Nephron progenitor cell (in vitro differentiated cells): Measurements from ENCODE around the gene MAGI1.

Experiments
- DNase-seq: peaks from one replicate; pipeline ENCODE4 v3.0.0; 2021
- H3K27ac Mint-ChIP-seq: 2 replicates; pipeline ENCODE4 v1.8.0; 2021; ENCODE audit warnings: mild to moderate bottlenecking, moderate library complexity, mixed read lengths
- H3K27me3 Mint-ChIP-seq: 2 replicates; pipeline ENCODE4 v1.8.0; 2021; ENCODE audit warnings: mild to moderate bottlenecking, low read depth, mixed read lengths; ENCODE audit not compliant: poor library complexity
- H3K36me3 Mint-ChIP-seq: 2 replicates; pipeline ENCODE4 v1.8.0; 2021; ENCODE audit warnings: low read depth, mixed read lengths
- H3K4me1 Mint-ChIP-seq: 2 replicates; pipeline ENCODE4 v1.8.0; 2021; ENCODE audit warnings: mixed read lengths
- H3K4me3 Mint-ChIP-seq: 2 replicates; pipeline ENCODE4 v1.8.0; 2021; ENCODE audit warnings: mild to moderate bottlenecking, moderate library complexity, mixed read lengths
- H3K9me3 Mint-ChIP-seq: 2 replicates; pipeline ENCODE4 v1.8.0; 2021; ENCODE audit warnings: mild to moderate bottlenecking, moderate library complexity, mixed read lengths
- TF ChIP-seq, protein P1 (sequence below): fragments of 200-600 bp; sonication (generic); IDR thresholded peaks from 2 replicates; pipeline ENCODE4 v1.5.0; 2021; ENCODE audit warnings: antibody characterized with exemption

MAGI1 gene

GRCh38 chr3:65742914-65743313 is 295.8 kb downstream of the MAGI1 start:
- TF ChIP-seq, protein P1, sequence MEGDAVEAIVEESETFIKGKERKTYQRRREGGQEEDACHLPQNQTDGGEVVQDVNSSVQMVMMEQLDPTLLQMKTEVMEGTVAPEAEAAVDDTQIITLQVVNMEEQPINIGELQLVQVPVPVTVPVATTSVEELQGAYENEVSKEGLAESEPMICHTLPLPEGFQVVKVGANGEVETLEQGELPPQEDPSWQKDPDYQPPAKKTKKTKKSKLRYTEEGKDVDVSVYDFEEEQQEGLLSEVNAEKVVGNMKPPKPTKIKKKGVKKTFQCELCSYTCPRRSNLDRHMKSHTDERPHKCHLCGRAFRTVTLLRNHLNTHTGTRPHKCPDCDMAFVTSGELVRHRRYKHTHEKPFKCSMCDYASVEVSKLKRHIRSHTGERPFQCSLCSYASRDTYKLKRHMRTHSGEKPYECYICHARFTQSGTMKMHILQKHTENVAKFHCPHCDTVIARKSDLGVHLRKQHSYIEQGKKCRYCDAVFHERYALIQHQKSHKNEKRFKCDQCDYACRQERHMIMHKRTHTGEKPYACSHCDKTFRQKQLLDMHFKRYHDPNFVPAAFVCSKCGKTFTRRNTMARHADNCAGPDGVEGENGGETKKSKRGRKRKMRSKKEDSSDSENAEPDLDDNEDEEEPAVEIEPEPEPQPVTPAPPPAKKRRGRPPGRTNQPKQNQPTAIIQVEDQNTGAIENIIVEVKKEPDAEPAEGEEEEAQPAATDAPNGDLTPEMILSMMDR, result no peak
- H3K36me3 Mint-ChIP-seq, result peaks cover 10% of the 10 kb centered on the region
- DNase-seq, result no peak
- no peaks in the 10 kb centered on the region for H3K27me3 Mint-ChIP-seq
- no peaks in the 10 kb centered on the region for H3K4me1 Mint-ChIP-seq
- no peaks in the 10 kb centered on the region for H3K9me3 Mint-ChIP-seq
- no peak overlapping the region for H3K4me3 Mint-ChIP-seq
- no peak overlapping the region for H3K27ac Mint-ChIP-seq

DNA sequence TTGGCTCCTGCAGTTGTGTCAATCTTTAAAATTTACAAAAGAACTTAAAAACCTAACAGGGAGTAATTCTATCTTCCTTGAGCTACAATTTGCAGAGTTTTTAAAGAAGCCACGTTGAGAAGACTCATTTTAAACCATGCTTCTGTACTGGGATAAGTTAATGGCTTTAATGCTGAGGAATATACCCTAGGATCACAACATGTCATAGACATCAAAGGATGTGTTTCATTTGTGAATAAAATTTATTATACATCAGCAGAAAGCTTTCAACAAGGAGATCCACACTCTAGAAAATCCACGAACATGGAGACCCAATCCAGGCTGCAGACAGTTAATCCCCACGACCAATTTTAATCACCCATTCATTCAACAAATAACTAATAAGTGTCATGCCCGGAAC is 297.2 kb downstream of the MAGI1 start:
- Mint-ChIP-seq H3K36me3 (peaks cover 21% of the 10 kb centered on the region), H3K27me3 (no peaks in the 10 kb centered on the region), H3K4me3 (no peak overlapping the region), H3K27ac (no peak overlapping the region), H3K9me3 (no peaks in the 10 kb centered on the region), H3K4me1 (no peaks in the 10 kb centered on the region)
- TF ChIP-seq, protein P1, result no peak
- no peak for DNase-seq

- Mint-ChIP-seq H3K27ac (no peak overlapping the region), H3K9me3 (no peaks in the 10 kb centered on the region), H3K4me1 (no peaks in the 10 kb centered on the region), H3K27me3 (no peaks in the 10 kb centered on the region), H3K36me3 (peaks cover 23% of the 10 kb centered on the region), H3K4me3 (no peak overlapping the region)
- TF ChIP-seq, protein P1, result no peak
- no peak for DNase-seq
Observed at GRCh38 chr3:65739901-65740541, 298.7 kb downstream of the MAGI1 start.

DNA sequence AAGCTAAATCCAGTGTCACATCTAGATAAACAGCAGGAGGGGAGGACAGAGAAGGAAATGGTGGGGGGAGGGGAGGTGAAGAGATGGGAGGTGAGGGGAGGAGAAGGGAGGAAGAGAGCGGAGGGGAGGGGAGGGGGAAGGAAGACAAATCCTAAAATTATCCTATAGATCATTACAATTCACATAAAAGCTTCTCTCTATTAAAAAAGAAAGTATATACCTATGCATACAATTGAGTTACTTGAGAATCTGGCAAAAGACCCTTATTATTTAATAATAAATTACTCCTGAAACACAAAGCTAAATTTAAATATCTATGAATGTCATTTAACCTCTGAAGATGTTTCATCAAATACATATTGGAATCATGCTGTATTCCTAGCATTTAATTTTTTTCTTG is 303.9 kb downstream of the MAGI1 start:
- no peak overlapping the region for H3K27ac Mint-ChIP-seq
- no peaks in the 10 kb centered on the region for H3K9me3 Mint-ChIP-seq
- TF ChIP-seq, protein P1, result no peak
- no peak overlapping the region for H3K4me3 Mint-ChIP-seq
- peaks cover 23% of the 10 kb centered on the region for H3K36me3 Mint-ChIP-seq
- no peaks in the 10 kb centered on the region for H3K27me3 Mint-ChIP-seq
- H3K4me1 Mint-ChIP-seq, result peaks cover 32% of the 10 kb centered on the region
- DNase-seq, result no peak

GRCh38 chr3:65734382-65734781 is 304.3 kb downstream of the MAGI1 start:
- no peak overlapping the region for H3K4me3 Mint-ChIP-seq
- TF ChIP-seq, protein P1, result no peak

GRCh38 chr3:65733459-65733858 is 305.3 kb downstream of the MAGI1 start:
- TF ChIP-seq, protein P1, result no peak
- Mint-ChIP-seq H3K36me3 (peaks cover 14% of the 10 kb centered on the region), H3K27me3 (no peaks in the 10 kb centered on the region), H3K4me1 (peaks cover 45% of the 10 kb centered on the region), H3K9me3 (no peaks in the 10 kb centered on the region), H3K27ac (no peak overlapping the region), H3K4me3 (no peak overlapping the region)
- no peak for DNase-seq

More at GRCh38 chr3:65734382-65734781, 304.3 kb downstream of the MAGI1 start:
- DNase-seq, result no peak
- no peaks in the 10 kb centered on the region for H3K27me3 Mint-ChIP-seq
- H3K4me1 Mint-ChIP-seq, result peaks cover 36% of the 10 kb centered on the region
- H3K27ac Mint-ChIP-seq, result peak overlapping the region; percentile 66
- H3K36me3 Mint-ChIP-seq, result peaks cover 20% of the 10 kb centered on the region
- H3K9me3 Mint-ChIP-seq, result no peaks in the 10 kb centered on the region
